Right lobe of liver (tissue), 6 donors: Measurements from ENCODE around the gene CLASP2. TPM values are rescaled to one million over a fixed set of nuclear protein-coding genes. Genes with fewer than 3 reads are reported as not detected.

ENCODE experiments used
- ATAC-seq, 4 donors: fragments of 200-7000 bp; cut with Tn5 transposase; one replicate each; pipeline ENCODE4 v1.9.1; 2020; ENCODE audit warnings: mild to moderate bottlenecking in 4 of 4, moderate library complexity in 4 of 4
- DNase-seq, 3 donors: peaks; one replicate each; pipeline ENCODE4 v3.0.0-alpha.2; 2020
- H3K27ac ChIP-seq, 3 donors: fragments of 200-600 bp; one replicate each; pipeline ENCODE4 v1.8.0; 2022
- H3K27me3 ChIP-seq, 2 donors: fragments of 200-600 bp; one replicate each; pipeline ENCODE4 v1.8.0; 2022
- H3K36me3 ChIP-seq, 4 donors: fragments of 200-600 bp; sonication (generic) in 1 of 4; one replicate each; pipeline versions ENCODE4 v1.5.1 to v1.8.0; 2017 to 2022; ENCODE audit warnings: control low read depth in 1 of 4
- H3K4me1 ChIP-seq, 4 donors: fragments of 200-600 bp; sonication (generic) in 1 of 4; one replicate each; pipeline versions ENCODE4 v1.5.1 to v1.8.0; 2017 to 2022; ENCODE audit warnings: control low read depth in 1 of 4
- H3K4me3 ChIP-seq, 3 donors: fragments of 200-600 bp; one replicate each; pipeline ENCODE4 v1.8.0; 2022
- H3K9me3 ChIP-seq, 4 donors: fragments of 200-600 bp; sonication (generic) in 1 of 4; one replicate each; pipeline versions ENCODE4 v1.5.1 to v1.8.0; 2017 to 2022; ENCODE audit warnings: control low read depth in 1 of 4
- POLR2A ChIP-seq: fragments of 450-650 bp; IDR thresholded peaks from one replicate; pipeline ENCODE4 v1.6.1; 2017; ENCODE audit warnings: antibody characterized with exemption, mild to moderate bottlenecking
- WGBS: methylation state at CpG from one replicate; pipeline ENCODE4 v1.1.6; 2018; ENCODE audit warnings: low coverage, low lambda C conversion rate; ENCODE audit not compliant: insufficient coverage; ENCODE audit errors: missing lambda C conversion rate; 5-methylcytosine and 5-hydroxymethylcytosine counted together
- intact Hi-C, 2 donors: fragments of 100-400 bp; cut with DNase I; formaldehyde crosslinking; loops; one replicate each; pipeline versions ENCODE4 v1.11.2 to v1.14.1; 2022
- total RNA-seq, 6 experiments: library from RNA; depleted of rRNA in 2 of 6; stranded (reverse); fragments of >200 nt in 2 of 6; fragmentation: NEBNext Ultra II Directional in 3 of 6; extraction: Animal tissue kit (Norgen Biotek cat#: 25700) in 3 of 6; gene quantifications; one replicate each; pipeline versions ENCODE4 v1.1.0 to v1.2.4, GENCODE V29; 2016 to 2023
- TF ChIP-seq, protein P1 (sequence below), 4 donors: fragments of 200-600 bp in 3 of 4; fragments of 450-650 bp in 1 of 4; IDR thresholded peaks; one replicate each; pipeline versions ENCODE4 v1.5.1 to v1.8.0; 2016 to 2022; ENCODE audit warnings: antibody characterized with exemption in 4 of 4, mild to moderate bottlenecking in 2 of 4
- donor health status: DM: no; HTN: yes; CAD: no.
- donor health status: DM: no; HTN: no; CAD: no.
- donor health status: DM: no; HTN: no; CAD: no.
- donor health status: DM: no; HTN: yes; CAD: no.
- donor health status: DM: no; HTN: yes; CAD: no.

CLASP2 gene
- total RNA-seq, 6 experiments from 2014 or later: 15.0 to 19.2 (median 16.5) TPM

DNA sequence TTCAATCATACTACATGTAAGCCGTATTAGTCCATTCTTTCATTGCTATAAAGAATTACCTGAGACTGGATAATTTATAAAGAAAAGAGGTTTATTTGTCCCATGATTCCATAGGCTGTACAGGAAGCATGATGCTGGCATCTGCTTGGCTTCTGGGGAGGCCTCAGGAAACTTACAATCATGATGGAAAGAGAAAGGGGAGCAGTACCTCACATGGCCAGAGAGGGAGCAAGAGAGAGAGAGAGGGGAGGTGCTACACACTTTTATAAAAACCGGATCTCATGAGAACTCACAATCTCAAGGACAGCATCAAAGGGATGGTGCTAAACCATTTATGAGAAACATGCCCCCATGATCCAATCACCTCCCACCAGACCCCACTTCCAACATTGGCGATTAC is 14.3 kb upstream of the CLASP2 start:
- intact Hi-C loops: no loop called here
- no peaks in the 10 kb centered on the region for H3K4me1 ChIP-seq
- no peaks in the 10 kb centered on the region for H3K36me3 ChIP-seq
- DNase-seq: no peak
- TF ChIP-seq, protein P1, sequence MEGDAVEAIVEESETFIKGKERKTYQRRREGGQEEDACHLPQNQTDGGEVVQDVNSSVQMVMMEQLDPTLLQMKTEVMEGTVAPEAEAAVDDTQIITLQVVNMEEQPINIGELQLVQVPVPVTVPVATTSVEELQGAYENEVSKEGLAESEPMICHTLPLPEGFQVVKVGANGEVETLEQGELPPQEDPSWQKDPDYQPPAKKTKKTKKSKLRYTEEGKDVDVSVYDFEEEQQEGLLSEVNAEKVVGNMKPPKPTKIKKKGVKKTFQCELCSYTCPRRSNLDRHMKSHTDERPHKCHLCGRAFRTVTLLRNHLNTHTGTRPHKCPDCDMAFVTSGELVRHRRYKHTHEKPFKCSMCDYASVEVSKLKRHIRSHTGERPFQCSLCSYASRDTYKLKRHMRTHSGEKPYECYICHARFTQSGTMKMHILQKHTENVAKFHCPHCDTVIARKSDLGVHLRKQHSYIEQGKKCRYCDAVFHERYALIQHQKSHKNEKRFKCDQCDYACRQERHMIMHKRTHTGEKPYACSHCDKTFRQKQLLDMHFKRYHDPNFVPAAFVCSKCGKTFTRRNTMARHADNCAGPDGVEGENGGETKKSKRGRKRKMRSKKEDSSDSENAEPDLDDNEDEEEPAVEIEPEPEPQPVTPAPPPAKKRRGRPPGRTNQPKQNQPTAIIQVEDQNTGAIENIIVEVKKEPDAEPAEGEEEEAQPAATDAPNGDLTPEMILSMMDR (IDR thresholded peaks at IDR 0.05): no peak
- H3K27ac ChIP-seq: no peak overlapping the region
- no peak for ATAC-seq
- no peaks in the 10 kb centered on the region for H3K27me3 ChIP-seq
- no peak overlapping the region for H3K4me3 ChIP-seq
- 85% methylated on average over 1 of the region's 3 CpGs for WGBS
- no peaks in the 10 kb centered on the region for H3K9me3 ChIP-seq

DNA sequence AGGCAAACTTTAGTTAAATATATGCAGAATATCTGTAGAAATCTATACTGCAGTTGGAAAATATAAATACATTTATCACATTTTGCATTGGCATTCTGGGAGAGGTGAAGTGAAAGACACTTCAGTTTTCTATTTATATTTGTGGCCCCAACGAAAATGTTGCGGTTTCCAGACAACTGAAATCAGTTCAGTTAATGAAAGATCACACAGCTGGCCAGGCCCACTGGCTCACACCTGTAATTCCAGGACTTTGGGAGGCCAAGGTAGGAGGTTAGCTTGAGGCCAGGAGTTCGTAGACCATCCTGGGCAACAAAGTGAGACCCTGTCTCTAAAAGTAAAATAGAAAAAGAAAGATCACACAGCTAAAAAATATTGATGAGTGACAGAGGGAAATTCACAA is 11.9 kb upstream of the CLASP2 start:
- 73% methylated on average over 3 of the region's 3 CpGs for WGBS
- ATAC-seq (no peak), DNase-seq (no peak)
- TF ChIP-seq POLR2A: no peak
- TF ChIP-seq, protein P1 (IDR thresholded peaks at IDR 0.05): no peak
- H3K27ac ChIP-seq: no peak overlapping the region
- H3K9me3 ChIP-seq: no peaks in the 10 kb centered on the region
- H3K4me1 ChIP-seq: no peaks in the 10 kb centered on the region
- no peaks in the 10 kb centered on the region for H3K36me3 ChIP-seq
- no peak overlapping the region for H3K4me3 ChIP-seq
- H3K27me3 ChIP-seq: no peaks in the 10 kb centered on the region
- intact Hi-C loops: no loop called here

DNA sequence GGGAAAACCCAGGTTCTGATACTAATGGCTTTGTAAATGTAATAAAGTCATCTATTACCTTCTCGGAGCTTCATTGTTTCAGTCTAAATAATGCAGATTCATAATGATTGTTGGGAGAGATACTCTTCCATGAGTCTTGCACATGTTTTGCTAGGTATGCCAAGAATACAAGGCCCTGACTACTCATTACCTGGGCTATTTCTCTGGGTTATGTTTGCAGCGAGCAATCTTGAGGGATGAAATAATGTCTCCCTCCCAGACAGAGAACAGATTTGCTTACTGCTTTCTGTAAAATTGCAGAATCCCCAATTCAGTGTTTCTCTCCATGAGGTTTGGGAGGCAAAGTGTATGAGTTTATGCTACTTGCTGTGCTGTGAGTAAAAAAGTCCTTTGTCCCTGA is 6.2 kb upstream of the CLASP2 start:
- no peaks in the 10 kb centered on the region for H3K36me3 ChIP-seq
- ATAC-seq (no peak), DNase-seq (no peak)
- H3K27me3 ChIP-seq: no peaks in the 10 kb centered on the region
- no peaks in the 10 kb centered on the region for H3K4me1 ChIP-seq
- no peak overlapping the region for H3K27ac ChIP-seq
- no peak overlapping the region for H3K4me3 ChIP-seq
- TF ChIP-seq POLR2A: no peak
- TF ChIP-seq, protein P1 (IDR thresholded peaks at IDR 0.05): no peak
- 93% methylated on average over 2 of the region's 2 CpGs for WGBS
- H3K9me3 ChIP-seq: no peaks in the 10 kb centered on the region
- intact Hi-C loops: no loop called here

DNA sequence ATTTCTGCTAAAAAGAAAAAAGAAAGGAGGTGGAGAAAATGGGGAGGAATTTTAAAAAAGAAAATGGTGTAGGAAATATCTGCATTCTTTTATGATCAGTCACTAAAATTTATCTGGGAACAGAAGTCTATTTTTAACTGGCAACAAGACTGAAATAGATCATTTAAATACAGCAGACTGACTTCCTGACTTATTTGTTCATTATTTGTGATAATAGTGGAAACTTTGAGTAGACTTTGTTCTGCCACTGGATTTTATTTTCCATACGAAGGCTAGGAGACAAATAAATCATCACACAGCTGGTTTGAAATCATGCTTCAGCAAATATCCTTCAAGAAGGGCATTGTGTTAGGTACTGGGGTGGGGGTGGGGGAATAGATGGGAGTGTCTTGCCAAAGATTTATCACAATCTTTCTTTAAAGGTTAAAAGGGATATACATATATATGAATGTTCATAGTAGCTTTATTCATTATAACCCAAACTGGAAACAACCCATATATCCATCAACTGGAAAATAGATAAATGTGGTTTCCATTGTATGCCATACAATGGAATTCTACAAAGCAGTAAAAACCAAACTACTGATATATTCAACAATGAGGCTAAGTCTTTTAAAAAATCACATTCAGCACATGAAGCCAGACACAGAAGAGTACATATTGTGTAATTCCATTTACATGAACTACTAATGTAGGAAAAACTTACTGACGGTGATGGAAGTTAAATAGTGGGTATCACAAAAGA is 4.7 kb upstream of the CLASP2 start:
- Histone ChIP-seq H3K4me3 (no peak overlapping the region), H3K27me3 (no peaks in the 10 kb centered on the region), H3K4me1 (no peaks in the 10 kb centered on the region), H3K27ac (peak overlapping the region in 1 of 3 donors; percentile 24), H3K9me3 (no peaks in the 10 kb centered on the region), H3K36me3 (no peaks in the 10 kb centered on the region)
- TF ChIP-seq, protein P1 (IDR thresholded peaks at IDR 0.05): no peak
- TF ChIP-seq POLR2A: no peak
- intact Hi-C loops: no loop called here
- no peak for ATAC-seq
- 48% methylated on average over 2 of the region's 2 CpGs for WGBS
- no peak for DNase-seq
